Memory B cell (primary cell): ENCODE measurements around the gene CYS1.
"Not testable (repeated sequence)": the region's sequence is repeated elsewhere in the genome, so short reads cannot be mapped to it uniquely, and the experiment has no call there.

Experiments
- ATAC-seq: fragments of 150-1000 bp; cut with Tn5 transposase; 2 replicates; pipeline ENCODE4 v1.10.0; 2021; ENCODE audit warnings: low read depth, mild to moderate bottlenecking, moderate library complexity
- DNase-seq, 2 donors: peaks; one replicate each; pipeline ENCODE4 v3.0.0; 2022; ENCODE audit warnings: low spot score in 2 of 2
- H3K27ac Mint-ChIP-seq: one replicate; pipeline ENCODE4 v1.8.0; 2022; ENCODE audit warnings: mild to moderate bottlenecking, moderate library complexity, mixed read lengths
- H3K27me3 Mint-ChIP-seq: one replicate; pipeline ENCODE4 v1.8.0; 2022; ENCODE audit warnings: mixed read lengths
- H3K36me3 Mint-ChIP-seq: one replicate; pipeline ENCODE4 v1.8.0; 2022; ENCODE audit warnings: mild to moderate bottlenecking, mixed read lengths
- H3K4me1 Mint-ChIP-seq: one replicate; pipeline ENCODE4 v1.8.0; 2022; ENCODE audit warnings: mixed read lengths
- H3K4me3 Mint-ChIP-seq: one replicate; pipeline ENCODE4 v1.8.0; 2022; ENCODE audit warnings: mild to moderate bottlenecking, moderate library complexity, mixed read lengths
- H3K9me3 Mint-ChIP-seq: one replicate; pipeline ENCODE4 v1.8.0; 2022; ENCODE audit warnings: mixed read lengths

Gene CYS1

DNA sequence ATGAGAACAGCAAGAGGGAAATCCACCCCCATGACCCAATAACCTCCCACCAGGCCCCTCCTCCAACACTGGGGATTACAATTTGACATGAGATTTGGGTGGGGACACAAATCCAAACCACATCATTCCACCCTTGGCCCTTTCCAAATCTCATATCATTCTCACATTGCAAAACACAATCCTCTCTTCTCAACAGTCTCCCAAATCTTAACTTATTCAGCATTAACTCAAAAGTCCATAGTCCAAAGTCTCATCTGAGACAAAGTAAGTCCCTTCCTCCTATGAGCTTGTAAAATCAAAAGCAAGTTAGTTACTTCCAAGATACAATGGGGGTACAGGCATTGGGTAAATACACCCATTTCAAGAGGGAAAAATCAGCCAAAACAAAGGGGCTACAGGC is 24.7 kb upstream of the CYS1 start:
- H3K4me3 Mint-ChIP-seq, H3K27me3 Mint-ChIP-seq, DNase-seq, ATAC-seq, H3K9me3 Mint-ChIP-seq, H3K36me3 Mint-ChIP-seq, H3K27ac Mint-ChIP-seq, H3K4me1 Mint-ChIP-seq: not testable (repeated sequence)

DNA sequence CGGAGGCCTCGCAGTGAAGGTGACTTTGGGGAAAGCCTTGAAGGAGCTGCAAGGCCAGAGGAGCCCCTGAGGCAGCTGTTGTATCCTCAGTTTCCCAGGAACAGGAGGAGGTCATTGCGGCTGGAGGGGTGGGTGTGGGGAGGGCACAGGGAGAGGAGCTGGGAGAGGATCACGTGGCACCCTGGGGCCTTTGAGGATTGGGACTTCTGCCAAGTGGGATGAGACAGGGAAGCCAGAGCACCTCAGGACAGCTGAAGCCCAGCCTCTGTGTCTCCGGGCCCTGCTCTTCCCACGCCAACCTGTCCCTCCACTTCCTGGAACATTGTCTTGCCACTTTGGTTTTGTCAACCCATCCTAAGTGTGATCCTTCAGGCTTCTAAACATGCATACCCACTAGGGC is 23.0 kb upstream of the CYS1 start:
- no peak overlapping the region for H3K4me3 Mint-ChIP-seq
- peaks cover 6% of the 10 kb centered on the region for H3K36me3 Mint-ChIP-seq
- ATAC-seq (no peak), DNase-seq (no peak)
- H3K4me1 Mint-ChIP-seq: peaks cover 6% of the 10 kb centered on the region
- H3K27me3 Mint-ChIP-seq: peaks cover 3% of the 10 kb centered on the region
- no peak overlapping the region for H3K27ac Mint-ChIP-seq
- peaks cover 6% of the 10 kb centered on the region for H3K9me3 Mint-ChIP-seq

DNA sequence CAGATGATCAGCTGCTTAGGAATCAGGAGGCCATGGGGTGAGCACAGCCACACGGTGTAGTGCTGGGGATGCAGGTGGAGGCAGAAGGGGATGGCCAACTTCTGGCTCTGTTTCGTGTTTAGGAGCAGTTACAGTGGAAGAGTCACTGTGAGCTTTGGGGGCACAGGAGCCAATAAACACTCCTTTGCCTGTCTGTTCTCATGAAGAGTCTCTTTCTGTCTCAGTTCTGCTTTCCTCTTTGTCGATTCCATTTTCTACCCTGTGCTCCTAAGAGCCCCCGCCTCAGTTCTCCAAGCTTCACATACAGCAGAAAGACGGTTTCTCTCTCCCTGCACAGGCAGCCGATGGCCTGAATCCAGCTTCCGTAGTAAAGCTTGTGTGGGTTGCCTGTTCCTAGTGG is 21.3 kb upstream of the CYS1 start:
- H3K9me3 Mint-ChIP-seq: no peaks in the 10 kb centered on the region
- H3K36me3 Mint-ChIP-seq: no peaks in the 10 kb centered on the region
- ATAC-seq (no peak), DNase-seq (no peak)
- H3K4me1 Mint-ChIP-seq: peaks cover 10% of the 10 kb centered on the region
- no peak overlapping the region for H3K27ac Mint-ChIP-seq
- H3K4me3 Mint-ChIP-seq: no peak overlapping the region
- H3K27me3 Mint-ChIP-seq: peaks cover 3% of the 10 kb centered on the region

DNA sequence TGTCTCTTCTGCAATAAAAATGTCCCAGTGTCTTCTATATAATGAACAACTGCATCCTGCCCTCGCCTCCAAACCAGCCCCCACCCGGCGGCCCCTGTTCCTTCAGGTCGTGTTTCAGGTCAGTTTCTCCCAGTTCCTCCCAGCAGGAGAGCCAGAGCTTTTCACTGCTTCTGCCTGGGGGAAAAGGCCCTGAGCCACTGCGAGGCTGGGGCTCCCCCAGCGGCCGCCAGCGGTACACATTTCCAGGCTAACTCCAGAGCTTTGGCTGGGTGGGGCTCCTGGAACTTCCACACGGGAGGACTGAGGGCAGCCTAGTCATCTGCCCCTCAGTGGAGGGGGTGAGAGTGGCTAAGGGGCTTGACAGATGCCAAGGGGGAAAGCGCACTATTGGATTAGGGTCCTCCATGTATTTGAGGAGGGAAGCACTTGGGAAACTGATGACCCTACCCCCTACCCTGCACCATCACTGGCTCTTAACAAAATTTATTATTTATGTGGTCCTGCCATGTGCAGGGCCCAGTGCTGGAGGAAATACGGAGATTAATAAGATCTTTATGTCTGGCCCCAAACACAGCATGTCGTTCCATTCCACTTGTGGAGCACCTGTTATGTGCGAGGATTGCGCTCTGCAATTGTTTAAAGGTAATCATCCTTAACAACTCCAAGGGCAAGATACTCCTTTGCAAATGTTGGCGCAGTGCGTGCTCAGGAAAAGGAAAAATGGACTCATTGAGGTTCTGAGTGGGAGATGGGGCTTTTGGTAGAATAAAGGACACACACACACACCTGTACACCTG is 17.3 kb upstream of the CYS1 start:
- Mint-ChIP-seq H3K27me3 (peaks cover 14% of the 10 kb centered on the region), H3K9me3 (no peaks in the 10 kb centered on the region), H3K27ac (no peak overlapping the region), H3K36me3 (no peaks in the 10 kb centered on the region), H3K4me3 (no peak overlapping the region), H3K4me1 (peaks cover 10% of the 10 kb centered on the region)
- no peak for DNase-seq
- peak; percentile 77 for ATAC-seq

DNA sequence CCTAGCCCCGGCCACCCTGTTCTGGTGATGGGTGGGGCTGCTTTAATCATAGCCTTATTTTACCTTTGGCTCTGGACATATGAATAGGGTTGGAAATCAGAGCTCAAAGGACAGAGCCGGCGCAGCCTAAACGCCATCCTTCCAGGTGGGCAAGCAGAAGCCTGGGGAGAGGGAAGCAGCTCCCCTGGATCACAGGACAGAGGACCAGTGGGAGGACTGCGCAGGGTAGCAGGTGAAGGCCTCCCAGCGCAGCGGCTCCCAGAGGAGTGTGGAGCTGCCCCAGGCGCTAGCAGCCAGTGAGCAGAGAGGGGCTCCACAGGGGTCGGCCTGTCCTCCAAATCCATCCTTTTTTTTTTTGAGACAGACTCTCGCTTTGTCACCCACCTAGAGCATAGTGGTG is 16.4 kb upstream of the CYS1 start:
- Mint-ChIP-seq H3K4me1 (peaks cover 10% of the 10 kb centered on the region), H3K27me3 (peaks cover 21% of the 10 kb centered on the region), H3K9me3 (no peaks in the 10 kb centered on the region), H3K36me3 (no peaks in the 10 kb centered on the region), H3K27ac (no peak overlapping the region), H3K4me3 (no peak overlapping the region)
- no peak for DNase-seq
- ATAC-seq: no peak

DNA sequence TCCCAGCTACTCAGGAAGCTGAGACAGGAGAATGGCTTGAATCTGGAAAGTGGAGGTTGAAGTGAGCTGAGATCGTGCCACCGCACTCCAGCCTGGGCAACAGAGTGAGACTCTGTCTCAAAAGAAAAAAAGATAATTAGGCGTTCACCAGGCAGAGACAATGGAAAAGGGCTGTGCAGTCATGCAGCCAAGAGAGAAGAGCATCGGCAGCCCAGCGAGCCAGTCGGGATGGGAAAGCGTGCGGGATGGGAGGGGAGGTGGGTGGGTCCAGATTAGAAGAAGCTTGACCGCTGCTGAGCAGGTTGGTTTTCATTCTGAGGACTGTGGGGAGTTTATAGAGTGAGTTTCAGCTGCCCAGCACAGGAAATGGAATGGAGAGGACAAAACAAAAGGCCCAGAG is 15.0 kb upstream of the CYS1 start:
- no peak for DNase-seq
- Mint-ChIP-seq H3K36me3 (no peaks in the 10 kb centered on the region), H3K27me3 (peaks cover 21% of the 10 kb centered on the region), H3K9me3 (no peaks in the 10 kb centered on the region), H3K27ac (no peak overlapping the region), H3K4me1 (peaks cover 8% of the 10 kb centered on the region), H3K4me3 (no peak overlapping the region)
- no peak for ATAC-seq

DNA sequence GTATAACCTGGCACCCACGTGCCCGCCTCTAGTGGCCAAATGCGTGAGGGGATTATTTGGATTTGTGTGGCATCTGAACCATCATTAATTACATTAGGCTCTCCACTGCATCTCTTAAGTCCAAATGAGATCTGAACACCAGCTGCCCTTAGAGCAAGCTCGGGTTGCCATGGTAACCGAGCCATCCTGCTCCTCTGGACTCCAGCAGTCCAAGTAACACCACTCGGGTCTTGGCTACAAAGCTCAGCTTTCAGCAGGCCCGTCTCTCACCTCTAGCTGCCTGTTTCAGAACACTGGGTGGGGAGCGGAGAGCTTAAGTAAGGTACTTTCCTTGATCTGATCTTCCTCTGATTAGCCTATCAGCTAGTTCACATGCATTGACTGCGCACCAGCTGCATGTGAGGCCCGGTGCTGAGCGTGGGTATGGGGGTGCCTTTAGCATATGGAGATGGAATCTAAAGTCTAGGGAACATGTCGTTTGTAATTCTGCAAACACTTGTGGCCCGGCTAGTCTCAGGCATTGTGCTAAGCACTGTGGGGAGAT is 14.1 kb upstream of the CYS1 start:
- DNase-seq (no peak), ATAC-seq (no peak)
- H3K36me3 Mint-ChIP-seq: no peaks in the 10 kb centered on the region
- no peaks in the 10 kb centered on the region for H3K9me3 Mint-ChIP-seq
- peaks cover 21% of the 10 kb centered on the region for H3K27me3 Mint-ChIP-seq
- H3K4me1 Mint-ChIP-seq: peaks cover 12% of the 10 kb centered on the region
- no peak overlapping the region for H3K4me3 Mint-ChIP-seq
- H3K27ac Mint-ChIP-seq: no peak overlapping the region

DNA sequence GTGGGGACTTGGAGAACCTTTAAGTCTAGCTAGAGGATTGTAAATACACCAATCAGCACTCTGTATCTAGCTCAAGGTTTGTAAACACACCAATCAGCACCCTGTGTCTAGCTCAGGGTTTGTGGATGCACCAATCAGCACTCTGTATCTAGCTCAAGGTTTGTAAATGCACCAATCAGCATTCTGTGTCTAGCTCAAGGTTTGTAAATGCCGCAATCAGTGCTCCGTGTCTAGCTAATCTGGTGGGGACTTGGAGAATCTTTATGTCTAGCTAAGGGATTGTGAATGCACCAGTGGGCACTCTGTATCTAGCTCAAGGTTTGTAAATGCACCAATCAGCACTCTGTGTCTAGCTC is 11.7 kb upstream of the CYS1 start:
- not testable (repeated sequence) for H3K9me3 Mint-ChIP-seq, H3K27ac Mint-ChIP-seq, DNase-seq, H3K36me3 Mint-ChIP-seq, ATAC-seq, H3K4me1 Mint-ChIP-seq
- peak overlapping the region; percentile 49 for H3K4me3 Mint-ChIP-seq
- peaks cover 21% of the 10 kb centered on the region for H3K27me3 Mint-ChIP-seq

DNA sequence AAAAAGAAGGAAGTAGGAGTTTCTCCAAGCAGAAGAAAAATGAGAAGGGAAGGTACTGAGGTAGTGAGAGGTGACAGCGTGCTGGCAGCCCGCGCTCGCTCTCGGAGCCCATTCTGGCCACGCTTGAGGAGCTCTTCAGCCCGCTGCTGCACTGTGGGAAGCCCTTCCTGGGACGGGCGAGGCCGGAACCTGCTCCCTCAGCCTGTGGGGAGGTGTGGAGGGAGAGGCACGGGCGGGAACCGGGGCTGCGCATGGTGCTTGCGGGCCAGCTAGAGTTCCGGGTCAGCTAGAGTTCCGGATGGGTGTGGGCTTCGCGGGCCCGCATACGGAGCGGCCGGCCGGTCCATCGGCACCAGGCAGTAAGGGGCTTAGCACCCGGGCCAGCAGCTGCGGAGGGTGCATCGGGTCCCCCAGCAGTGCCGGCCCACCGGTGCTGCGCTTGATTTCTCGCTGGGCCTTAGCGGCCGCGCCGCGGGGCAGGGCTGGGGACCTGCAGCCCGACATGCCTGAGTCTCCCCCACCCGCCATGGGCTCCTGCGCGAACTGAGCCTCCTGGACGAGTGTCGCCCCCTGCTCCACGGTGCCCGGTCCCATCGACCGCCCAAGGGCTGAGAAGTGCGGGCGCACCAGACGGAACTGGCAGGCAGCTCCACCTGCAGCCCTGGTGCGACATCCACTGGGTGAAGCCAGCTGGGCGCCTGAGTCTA is 11.1 kb upstream of the CYS1 start:
- peaks cover 21% of the 10 kb centered on the region for H3K27me3 Mint-ChIP-seq
- DNase-seq: peak in 1 of 2 donors; percentile 29

DNA sequence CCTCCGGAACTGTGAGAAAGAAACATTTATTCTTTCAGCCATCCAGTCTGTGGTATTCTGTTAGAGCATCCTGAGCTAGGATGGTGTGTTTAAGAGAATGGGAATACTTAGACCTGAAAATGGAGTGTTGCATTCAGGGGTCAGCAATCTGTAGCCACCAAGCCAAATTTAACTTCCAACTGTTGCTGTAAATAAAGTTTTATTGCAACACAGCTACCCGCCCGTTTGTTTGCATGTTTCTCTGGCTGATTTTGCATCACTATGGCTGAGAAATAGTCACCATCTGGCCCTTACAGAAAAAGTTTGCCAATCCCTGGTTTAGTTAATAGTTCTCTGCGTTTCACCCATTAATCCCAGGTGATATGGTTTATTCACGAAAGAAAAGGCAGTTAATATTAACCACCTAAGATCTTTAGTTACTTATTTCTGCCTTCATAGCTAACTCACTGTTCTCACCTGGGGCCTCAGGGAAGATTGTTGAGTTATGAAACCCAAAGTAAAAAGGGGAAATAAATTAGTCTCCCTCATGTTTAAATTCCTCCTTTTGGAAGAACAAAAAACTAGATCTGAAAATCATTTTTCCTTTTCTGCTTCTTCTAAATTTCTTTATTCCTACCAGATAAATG is 9.5 kb upstream of the CYS1 start:
- no peaks in the 10 kb centered on the region for H3K36me3 Mint-ChIP-seq
- ATAC-seq (no peak), DNase-seq (no peak)
- H3K27me3 Mint-ChIP-seq: peaks cover 21% of the 10 kb centered on the region
- H3K4me3 Mint-ChIP-seq: no peak overlapping the region
- H3K4me1 Mint-ChIP-seq: peaks cover 7% of the 10 kb centered on the region
- H3K9me3 Mint-ChIP-seq: no peaks in the 10 kb centered on the region
- H3K27ac Mint-ChIP-seq: no peak overlapping the region

More for the DNA sequence above, 11.1 kb upstream of the CYS1 start:
- Mint-ChIP-seq H3K4me1 (peaks cover 7% of the 10 kb centered on the region), H3K4me3 (peak overlapping the region; percentile 90), H3K36me3 (no peaks in the 10 kb centered on the region), H3K27ac (peak overlapping the region; percentile 26), H3K9me3 (no peaks in the 10 kb centered on the region)
- ATAC-seq: peak; percentile 55

DNA sequence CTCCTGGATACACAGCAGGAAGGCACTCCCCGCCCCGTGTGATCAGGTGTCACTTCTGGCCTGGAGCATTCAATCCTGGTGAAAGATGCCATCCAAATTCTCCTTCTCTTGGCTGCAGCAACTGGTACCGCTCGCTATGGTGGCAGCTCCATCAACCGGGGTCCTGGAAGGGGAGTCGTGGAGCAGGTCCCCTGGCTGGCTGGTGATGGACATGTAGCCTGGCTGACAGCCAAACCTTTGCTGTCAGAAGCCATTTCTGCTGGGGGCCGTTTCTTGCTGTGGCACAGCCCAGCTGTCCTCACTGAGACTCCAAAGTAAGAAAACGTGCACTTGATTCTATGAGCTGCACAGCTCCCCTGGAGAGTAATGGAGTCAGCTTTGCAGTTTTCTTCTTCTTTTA is 7.1 kb upstream of the CYS1 start:
- ATAC-seq: no peak
- Mint-ChIP-seq H3K9me3 (no peaks in the 10 kb centered on the region), H3K36me3 (no peaks in the 10 kb centered on the region), H3K27me3 (peaks cover 23% of the 10 kb centered on the region), H3K27ac (no peak overlapping the region), H3K4me3 (no peak overlapping the region), H3K4me1 (peaks cover 13% of the 10 kb centered on the region)
- DNase-seq: no peak

DNA sequence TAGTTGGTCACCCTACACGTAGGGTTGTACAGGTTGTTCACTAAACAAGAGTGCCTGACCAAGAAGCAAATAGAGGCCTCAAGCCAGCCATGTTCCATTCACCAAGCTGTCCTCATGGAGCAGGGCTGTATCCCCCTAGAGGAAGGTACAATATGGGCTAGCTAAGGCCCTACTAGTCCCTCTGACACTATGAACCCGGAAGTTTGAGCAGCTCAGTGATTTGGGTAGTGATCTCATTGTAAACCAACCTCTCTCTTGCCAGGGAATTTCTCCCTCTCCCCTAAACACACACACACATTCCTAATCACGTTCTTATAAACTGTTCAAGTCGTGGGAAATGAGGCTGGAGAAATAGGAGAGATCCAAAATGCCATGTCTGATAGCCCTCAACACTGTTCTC is 6.7 kb upstream of the CYS1 start:
- ATAC-seq: no peak
- Mint-ChIP-seq H3K4me1 (peaks cover 13% of the 10 kb centered on the region), H3K36me3 (no peaks in the 10 kb centered on the region), H3K27me3 (peaks cover 20% of the 10 kb centered on the region), H3K9me3 (no peaks in the 10 kb centered on the region), H3K27ac (no peak overlapping the region), H3K4me3 (no peak overlapping the region)
- DNase-seq: no peak

DNA sequence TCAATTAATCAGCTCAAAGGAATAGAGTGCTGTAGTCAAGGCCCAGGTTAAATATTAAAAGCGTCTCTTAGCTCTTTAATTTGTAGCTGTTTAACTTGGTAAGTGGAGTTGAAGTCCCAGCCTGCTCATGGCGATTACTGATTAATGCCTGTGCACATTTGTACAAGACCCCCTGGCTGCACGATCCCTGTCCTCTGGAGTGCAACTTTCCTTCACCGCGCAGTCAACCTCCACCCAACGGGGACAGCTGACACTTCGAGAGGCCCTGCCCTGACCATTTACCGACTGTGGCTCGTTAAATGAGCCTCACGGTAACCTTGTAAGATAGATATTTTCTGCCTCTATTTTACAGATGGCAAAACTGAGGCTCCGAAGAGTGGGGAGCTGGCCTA is 5.5 kb upstream of the CYS1 start:
- no peak overlapping the region for H3K27ac Mint-ChIP-seq
- no peaks in the 10 kb centered on the region for H3K9me3 Mint-ChIP-seq
- peaks cover 18% of the 10 kb centered on the region for H3K27me3 Mint-ChIP-seq
- no peak overlapping the region for H3K4me3 Mint-ChIP-seq
- peaks cover 12% of the 10 kb centered on the region for H3K4me1 Mint-ChIP-seq
- ATAC-seq (no peak), DNase-seq (no peak)
- no peaks in the 10 kb centered on the region for H3K36me3 Mint-ChIP-seq

DNA sequence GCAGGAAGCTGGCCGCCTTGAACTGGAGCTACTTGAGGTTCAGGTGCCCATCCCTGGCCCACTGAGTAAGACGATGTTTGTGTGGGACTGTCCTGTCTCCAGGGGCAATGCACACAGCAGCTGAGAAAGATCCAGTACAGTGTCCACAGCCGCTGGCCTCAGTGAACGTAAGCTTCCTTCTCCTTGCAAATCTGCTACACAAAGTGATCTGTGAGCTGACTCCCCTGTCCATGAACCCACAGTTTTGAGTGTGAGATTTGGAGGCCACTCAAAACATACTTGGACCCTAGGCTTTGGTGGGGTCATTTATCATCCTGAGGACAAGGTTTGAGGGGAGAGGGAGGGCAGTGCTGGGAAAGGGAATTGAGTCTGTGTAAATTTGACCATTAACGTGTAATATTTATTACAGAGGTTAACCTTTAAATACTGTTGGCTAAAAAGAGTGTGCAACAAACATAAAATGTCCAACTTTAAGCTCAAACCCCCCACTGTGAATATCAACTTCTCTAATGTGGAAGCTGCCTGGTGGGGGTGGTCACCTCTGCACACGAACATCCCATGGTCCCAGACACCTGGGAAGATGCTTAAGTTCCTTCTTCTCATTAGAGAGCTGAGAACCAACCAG is 4.9 kb upstream of the CYS1 start:
- no peak for DNase-seq
- Mint-ChIP-seq H3K4me3 (no peak overlapping the region), H3K27ac (no peak overlapping the region), H3K4me1 (peaks cover 12% of the 10 kb centered on the region), H3K27me3 (peaks cover 18% of the 10 kb centered on the region), H3K36me3 (no peaks in the 10 kb centered on the region), H3K9me3 (no peaks in the 10 kb centered on the region)
- ATAC-seq: no peak
